H1 (cell line): ENCODE measurements around the gene FAM181A. TPM values are rescaled to one million over a fixed set of nuclear protein-coding genes. Genes with fewer than 3 reads are reported as not detected.

ENCODE experiments used
- CHD7 ChIP-seq: fragments of 300-600 bp; sonication (generic); IDR thresholded peaks from 2 replicates; pipeline ENCODE4 v1.7.1; 2012; ENCODE audit warnings: low read length, moderate library complexity, mild to moderate bottlenecking, inconsistent platforms; ENCODE audit not compliant: insufficient replicate concordance
- POLR2AphosphoS5 ChIP-seq: IDR thresholded peaks from 2 replicates; pipeline ENCODE4 v1.6.1; 2011; ENCODE audit warnings: low read depth, low read length
- POU5F1 ChIP-seq: IDR thresholded peaks from 2 replicates; pipeline ENCODE4 v1.6.1; 2011; ENCODE audit warnings: low read depth, mild to moderate bottlenecking, low read length, moderate library complexity
- YY1 ChIP-seq: IDR thresholded peaks from 2 replicates; pipeline ENCODE4 v1.6.1; 2011; ENCODE audit warnings: low read depth, mild to moderate bottlenecking, low read length
- ZNF274 ChIP-seq: IDR thresholded peaks from 2 replicates; pipeline ENCODE4 v1.7.0; 2012; ENCODE audit warnings: low read length, borderline replicate concordance; ENCODE audit errors: extremely low read depth
- polyA plus RNA-seq, 7 experiments: library from polyadenylated mRNA; depleted of rRNA in 3 of 7; stranded (reverse) in 5 of 7; unstranded in 2 of 7; fragments of >200 nt in 5 of 7; fragments of 200-250 nt in 2 of 7; gene quantifications; 1 replicate in 5 of 7; 2 replicates in 1 of 7; 4 replicates in 1 of 7; pipeline versions ENCODE4 v1.2.1 to v1.2.3, GENCODE V29; 2011 to 2013; ENCODE audit warnings: missing spikeins in 2 of 7, mixed read lengths in 2 of 7
- total RNA-seq: library from RNA; stranded (reverse); fragmentation: NEBNext Ultra II Directional; extraction: Animal tissue kit (Norgen Biotek cat#: 25700); gene quantifications from 2 replicates; pipeline ENCODE4 v1.2.1, GENCODE V29; 2021

Gene FAM181A
- total and polyA plus RNA-seq, 2 of the 8 experiments (the other 6 are each of a cell fraction or from before 2014, with no cell fraction given): not detected

GRCh38 chr14:93884950-93885349 lies 42.2 kb upstream of the FAM181A start (continued):
- TF ChIP-seq CHD7 (no peak), POU5F1 (no peak), ZNF274 (no peak), POLR2AphosphoS5 (no peak), YY1 (no peak)
